Aorta (tissue), 5 donors: ENCODE measurements around the gene HOMER3. TPM values are rescaled to one million over a fixed set of nuclear protein-coding genes. Genes with fewer than 3 reads are reported as not detected.
A peak's percentile ranks its signal among the peaks of the same experiment; 100 is the strongest.

Experiments used
- ATAC-seq: fragments of 200-7000 bp; cut with Tn5 transposase; one replicate; pipeline ENCODE4 v1.9.1; 2022; ENCODE audit warnings: moderate library complexity; ENCODE audit not compliant: low FRiP score
- DNase-seq, 2 donors: peaks; one replicate each; pipeline ENCODE4 v3.0.0-alpha.2; 2020
- H3K27ac ChIP-seq, 2 donors: one replicate each; pipeline ENCODE4 v1.5.1; 2013; ENCODE audit warnings: low read length in 2 of 2, mild to moderate bottlenecking in 2 of 2, moderate library complexity in 2 of 2, control low read depth in 1 of 2, inconsistent platforms in 1 of 2, low read depth in 1 of 2
- H3K27me3 ChIP-seq, 2 donors: one replicate each; pipeline ENCODE4 v1.6.1; 2013; ENCODE audit warnings: control low read depth in 1 of 2, low read length in 1 of 2, mild to moderate bottlenecking in 1 of 2, moderate library complexity in 1 of 2; ENCODE audit not compliant: insufficient read depth in 2 of 2, control insufficient read depth in 1 of 2
- H3K36me3 ChIP-seq, 2 donors: one replicate each; pipeline ENCODE4 v1.6.1; 2013; ENCODE audit warnings: control low read depth in 1 of 2, low read length in 1 of 2, mild to moderate bottlenecking in 1 of 2; ENCODE audit not compliant: insufficient read depth in 2 of 2, control insufficient read depth in 1 of 2
- H3K4me1 ChIP-seq, 2 donors: one replicate each; pipeline ENCODE4 v1.6.1; 2013; ENCODE audit warnings: low read length in 2 of 2, control low read depth in 1 of 2, mild to moderate bottlenecking in 1 of 2, moderate library complexity in 1 of 2; ENCODE audit not compliant: insufficient read depth in 2 of 2, control insufficient read depth in 1 of 2
- H3K4me3 ChIP-seq, 2 donors: one replicate each; pipeline ENCODE4 v1.5.1; 2013; ENCODE audit warnings: low read length in 2 of 2, control low read depth in 1 of 2, mild to moderate bottlenecking in 1 of 2
- H3K9me3 ChIP-seq: one replicate; pipeline ENCODE4 v1.6.1; 2013; ENCODE audit warnings: mild to moderate bottlenecking, low read length; ENCODE audit not compliant: control insufficient read depth
- WGBS, 2 donors: extraction: QIAGEN DNeasy Blood & Tissue Kit; methylation state at CpG; one replicate each; pipeline ENCODE4 v1.1.7; 2013; 5-methylcytosine and 5-hydroxymethylcytosine counted together
- intact Hi-C, 2 donors: fragments of 100-400 bp; cut with DNase I; formaldehyde crosslinking; loops; one replicate each; pipeline versions ENCODE4 v1.14.2 to v1.15.0; 2022
- long read RNA-seq, 2 donors: library from polyadenylated mRNA; unstranded; transcript quantifications; one replicate each; pipeline ENCODE4 v2.0.0, GENCODE V29; 2020 to 2021
- polyA plus RNA-seq, 2 donors: library from polyadenylated mRNA; stranded (reverse); fragments of 200-250 nt; gene quantifications; one replicate each; pipeline ENCODE4 v1.2.3, GENCODE V29; 2013
- total RNA-seq, 2 donors: library from RNA; stranded (reverse); fragmentation: NEBNext Ultra II Directional; extraction: Animal tissue kit (Norgen Biotek cat#: 25700); gene quantifications; one replicate each; pipeline ENCODE4 v1.2.1, GENCODE V29; 2021
- donor health status: healthy with polysubstance abuse.
- donor health status: Bipolar disorder and iron deficiency.
- donor health status: DM: no; HTN: no; CAD: no.
- donor health status: DM: no; HTN: no; CAD: no.
- donor health status: DM: yes; HTN: yes; CAD: no.

The HOMER3 gene
- total RNA-seq (10 to 100 TPM; 23.6 to 29.5 TPM), polyA plus RNA-seq (10 to 100 TPM; 38.9 to 59.9 TPM)
- long read RNA-seq, donor 1, transcript HOMER3-202 (10 exons, 1,557 nt): major isoform, 14 of 47 reads
- long read RNA-seq, donor 1, partial matches to known transcripts: 7 of 47 reads
- long read RNA-seq, donor 1, other reads (novel, unspliced or antisense): 21 of 47 reads
- long read RNA-seq, donor 2, transcript HOMER3-202 (10 exons, 1,557 nt): major isoform, 26 of 42 reads
- long read RNA-seq, donor 2, partial matches to known transcripts: 5 of 42 reads
- long read RNA-seq, donor 2, other reads (novel, unspliced or antisense): 11 of 42 reads

GRCh38 chr19:18940769-18941627 lies at the start of gene HOMER3:
TSS of gene HOMER3 (minus strand) at chr19:18941217. CDS start at chr19:18938982, 2,235 bp downstream.
- WGBS, 2 donors: 2% methylated on average over 47 to 80 of the region's 81 CpGs
- Histone ChIP-seq H3K36me3 (no peaks in the 10 kb centered on the region), H3K27me3 (no peaks in the 10 kb centered on the region), H3K4me3 (peak within 1 kb of the TSS; percentile 81 to 91), H3K27ac (no peak within 1 kb of the TSS), H3K9me3 (no peaks in the 10 kb centered on the region), H3K4me1 (no peaks in the 10 kb centered on the region)
- intact Hi-C loops: loop anchor here in 1 of 2 donors (2.0 kb wide), 1 partner anchor 46 kb away; no protein-coding TSS in a partner anchor
- peak; percentile 86 to 96 for DNase-seq
- ATAC-seq: peak; percentile 82

GRCh38 chr19:18990128-18990708 lies 49.2 kb upstream of the HOMER3 start:
- H3K36me3 ChIP-seq: peaks cover 0 to 8% of the 10 kb centered on the region in 2 donors
- ATAC-seq (no peak), DNase-seq (no peak)
- H3K4me1 ChIP-seq: no peaks in the 10 kb centered on the region
- intact Hi-C loops: no loop called here
- no peak overlapping the region for H3K27ac ChIP-seq
- H3K27me3 ChIP-seq: no peaks in the 10 kb centered on the region
- no peaks in the 10 kb centered on the region for H3K9me3 ChIP-seq
- 77 to 84% methylated on average over 5 of the region's 5 CpGs for WGBS, 2 donors
- H3K4me3 ChIP-seq: no peak overlapping the region

GRCh38 chr19:18989316-18989715 lies 48.3 kb upstream of the HOMER3 start:
- Histone ChIP-seq H3K4me1 (no peaks in the 10 kb centered on the region), H3K36me3 (peaks cover 0 to 7% of the 10 kb centered on the region in 2 donors), H3K27me3 (no peaks in the 10 kb centered on the region), H3K9me3 (no peaks in the 10 kb centered on the region), H3K4me3 (no peak overlapping the region), H3K27ac (no peak overlapping the region)
- ATAC-seq (no peak), DNase-seq (no peak)
- 69% methylated on average over 10 of the region's 10 CpGs for WGBS, 2 donors
- intact Hi-C loops: no loop called here

GRCh38 chr19:18987456-18987855 lies 46.4 kb upstream of the HOMER3 start:
- H3K36me3 ChIP-seq: peaks cover 0 to 2% of the 10 kb centered on the region in 2 donors
- no peaks in the 10 kb centered on the region for H3K27me3 ChIP-seq
- H3K4me1 ChIP-seq: no peaks in the 10 kb centered on the region
- H3K27ac ChIP-seq: no peak overlapping the region
- 55 to 56% methylated on average over 4 of the region's 4 CpGs for WGBS, 2 donors
- H3K4me3 ChIP-seq: no peak overlapping the region
- ATAC-seq: no peak
- intact Hi-C loops: loop anchor here in 1 of 2 donors (2.0 kb wide), 1 partner anchor 47 kb away; the partner anchor contains the start of gene HOMER3
- H3K9me3 ChIP-seq: no peaks in the 10 kb centered on the region
- no peak for DNase-seq

- Histone ChIP-seq H3K4me3 (no peak overlapping the region), H3K9me3 (no peaks in the 10 kb centered on the region), H3K36me3 (no peaks in the 10 kb centered on the region), H3K27me3 (no peaks in the 10 kb centered on the region), H3K27ac (no peak overlapping the region), H3K4me1 (no peaks in the 10 kb centered on the region)
- DNase-seq (peak in 1 of 2 donors; percentile 60), ATAC-seq (no peak)
- intact Hi-C loops: no loop called here
- WGBS, 2 donors: 50 to 58% methylated on average over 7 of the region's 7 CpGs
Measured at GRCh38 chr19:18985257-18985656, 44.2 kb upstream of the HOMER3 start.

GRCh38 chr19:18984251-18984650 lies 43.2 kb upstream of the HOMER3 start:
- Histone ChIP-seq H3K27ac (no peak overlapping the region), H3K4me3 (no peak overlapping the region), H3K4me1 (no peaks in the 10 kb centered on the region), H3K9me3 (no peaks in the 10 kb centered on the region), H3K36me3 (no peaks in the 10 kb centered on the region), H3K27me3 (no peaks in the 10 kb centered on the region)
- ATAC-seq (no peak), DNase-seq (no peak)
- 43 to 46% methylated on average over 3 of the region's 3 CpGs for WGBS, 2 donors
- intact Hi-C loops: no loop called here

- intact Hi-C loops: no loop called here
- Histone ChIP-seq H3K27me3 (no peaks in the 10 kb centered on the region), H3K4me3 (no peak overlapping the region), H3K27ac (no peak overlapping the region), H3K36me3 (no peaks in the 10 kb centered on the region), H3K4me1 (no peaks in the 10 kb centered on the region), H3K9me3 (no peaks in the 10 kb centered on the region)
- 79 to 85% methylated on average over 2 of the region's 2 CpGs for WGBS, 2 donors
- no peak for ATAC-seq
- no peak for DNase-seq
Measured at GRCh38 chr19:18982669-18983068, 41.7 kb upstream of the HOMER3 start.

- DNase-seq (no peak), ATAC-seq (no peak)
- no peaks in the 10 kb centered on the region for H3K4me1 ChIP-seq
- no peaks in the 10 kb centered on the region for H3K27me3 ChIP-seq
- 81 to 87% methylated on average over 7 of the region's 7 CpGs for WGBS, 2 donors
- H3K27ac ChIP-seq: no peak overlapping the region
- no peaks in the 10 kb centered on the region for H3K36me3 ChIP-seq
- intact Hi-C loops: no loop called here
- no peaks in the 10 kb centered on the region for H3K9me3 ChIP-seq
- H3K4me3 ChIP-seq: no peak overlapping the region
Measured at GRCh38 chr19:18980432-18981020, 39.5 kb upstream of the HOMER3 start.
